H9 (cell line): ENCODE data around the gene CASD1. TPM values are rescaled to one million over a fixed set of nuclear protein-coding genes. Genes with fewer than 3 reads are reported as not detected.

Experiments used
- DNase-seq: peaks from one replicate; pipeline ENCODE4 v3.0.0-alpha.2; 2017
- H2AFZ ChIP-seq: one replicate; pipeline ENCODE4 v1.6.1; 2013; ENCODE audit warnings: mild to moderate bottlenecking, low read length, control low read depth, moderate library complexity
- H2AK5ac ChIP-seq: 2 replicates; pipeline ENCODE4 v1.6.1; 2013; ENCODE audit warnings: low read length, control low read depth, mixed read lengths; ENCODE audit not compliant: insufficient read length
- H2BK120ac ChIP-seq: one replicate; pipeline ENCODE4 v1.6.1; 2013; ENCODE audit warnings: low read depth, mild to moderate bottlenecking, low read length, control low read depth, inconsistent platforms; ENCODE audit not compliant: poor library complexity, severe bottlenecking
- H2BK12ac ChIP-seq: 2 replicates; pipeline ENCODE4 v1.6.1; 2013; ENCODE audit warnings: low read length, control low read depth, mixed read lengths, low read depth; ENCODE audit not compliant: insufficient read length
- H2BK15ac ChIP-seq: 2 replicates; pipeline ENCODE4 v1.6.1; 2013; ENCODE audit warnings: low read depth, low read length, control low read depth
- H2BK20ac ChIP-seq: one replicate; pipeline ENCODE4 v1.6.1; 2013; ENCODE audit warnings: low read depth, mild to moderate bottlenecking, low read length, control low read depth, inconsistent platforms; ENCODE audit not compliant: poor library complexity, severe bottlenecking
- H2BK5ac ChIP-seq: 2 replicates; pipeline ENCODE4 v1.6.1; 2013; ENCODE audit warnings: low read length, control low read depth, mixed read lengths; ENCODE audit not compliant: insufficient read length
- H3K14ac ChIP-seq: 2 replicates; pipeline ENCODE4 v1.6.1; 2013; ENCODE audit warnings: low read length, control low read depth; ENCODE audit not compliant: insufficient read depth
- H3K18ac ChIP-seq: 2 replicates; pipeline ENCODE4 v1.6.1; 2013; ENCODE audit warnings: low read depth, mild to moderate bottlenecking, mixed read lengths, low read length, control low read depth; ENCODE audit not compliant: insufficient read length
- H3K23ac ChIP-seq: 2 replicates; pipeline ENCODE4 v1.6.1; 2013; ENCODE audit warnings: low read length, control low read depth, mixed read lengths, low read depth; ENCODE audit not compliant: insufficient read length
- H3K23me2 ChIP-seq: 2 replicates; pipeline ENCODE4 v1.6.1; 2013; ENCODE audit warnings: low read depth, mild to moderate bottlenecking, mixed read lengths, low read length, control low read depth; ENCODE audit not compliant: insufficient read length, poor library complexity, severe bottlenecking
- H3K27ac ChIP-seq: 2 replicates; pipeline ENCODE4 v1.5.1; 2013; ENCODE audit warnings: low read length, control low read depth, mixed read lengths, low read depth; ENCODE audit not compliant: insufficient read length
- H3K27me3 ChIP-seq: 2 replicates; pipeline ENCODE4 v1.6.1; 2013; ENCODE audit warnings: low read length, control low read depth, inconsistent platforms; ENCODE audit not compliant: insufficient read depth
- H3K4ac ChIP-seq: 2 replicates; pipeline ENCODE4 v1.6.1; 2013; ENCODE audit warnings: low read depth, mild to moderate bottlenecking, control low read depth, inconsistent platforms, low read length, moderate library complexity
- H3K4me1 ChIP-seq: 2 replicates; pipeline ENCODE4 v1.6.1; 2013; ENCODE audit warnings: low read length, control low read depth, inconsistent platforms; ENCODE audit not compliant: insufficient read depth
- H3K4me2 ChIP-seq: 2 replicates; pipeline ENCODE4 v1.6.1; 2013; ENCODE audit warnings: low read length, control low read depth, mixed read lengths; ENCODE audit not compliant: insufficient read length, insufficient read depth
- H3K56ac ChIP-seq: 2 replicates; pipeline ENCODE4 v1.6.1; 2013; ENCODE audit warnings: low read depth, mild to moderate bottlenecking, mixed read lengths, low read length, control low read depth; ENCODE audit not compliant: insufficient read length
- H3K79me1 ChIP-seq: 2 replicates; pipeline ENCODE4 v1.6.1; 2013; ENCODE audit warnings: low read depth, mild to moderate bottlenecking, moderate library complexity, low read length, control low read depth, inconsistent platforms; ENCODE audit not compliant: insufficient read depth, poor library complexity, severe bottlenecking
- H3K79me2 ChIP-seq: 2 replicates; pipeline ENCODE4 v1.6.1; 2013; ENCODE audit warnings: low read length, control low read depth, inconsistent platforms; ENCODE audit not compliant: insufficient read depth
- H3K9ac ChIP-seq: 2 replicates; pipeline ENCODE4 v1.6.1; 2013; ENCODE audit warnings: low read length, control low read depth, mixed read lengths; ENCODE audit not compliant: insufficient read length; ENCODE audit errors: extremely low read depth
- H3K9me3 ChIP-seq: one replicate; pipeline ENCODE4 v1.6.1; 2013; ENCODE audit warnings: low read depth, low read length, inconsistent platforms; ENCODE audit not compliant: control insufficient read depth
- H3T11ph ChIP-seq: one replicate; pipeline ENCODE4 v1.6.1; 2013; ENCODE audit warnings: mild to moderate bottlenecking, low read length, control low read depth, inconsistent platforms
- H4K20me1 ChIP-seq: one replicate; pipeline ENCODE4 v1.6.1; 2013; ENCODE audit not compliant: control insufficient read depth, insufficient read length, insufficient read depth
- H4K5ac ChIP-seq: 2 replicates; pipeline ENCODE4 v1.6.1; 2013; ENCODE audit warnings: low read depth, mild to moderate bottlenecking, mixed read lengths, low read length, control low read depth; ENCODE audit not compliant: insufficient read length
- H4K8ac ChIP-seq: replicated peaks from 2 replicates; pipeline ENCODE4 v1.6.1; 2013; ENCODE audit warnings: low read length, control low read depth, mixed read lengths, low read depth; ENCODE audit not compliant: insufficient read length
- H4K91ac ChIP-seq: 2 replicates; pipeline ENCODE4 v1.6.1; 2013; ENCODE audit warnings: low read depth, mild to moderate bottlenecking, moderate library complexity, mixed read lengths, low read length, control low read depth; ENCODE audit not compliant: insufficient read length
- H3K27ac Mint-ChIP-seq, 3 experiments: 2 replicates in 2 of 3; 3 replicates in 1 of 3; pipeline ENCODE4 v1.8.0; 2020 to 2021; ENCODE audit warnings: mixed read lengths in 3 of 3, mild to moderate bottlenecking in 1 of 3, moderate library complexity in 1 of 3
- H3K27me3 Mint-ChIP-seq: 2 replicates; pipeline ENCODE4 v1.8.0; 2021; ENCODE audit warnings: low read depth, mild to moderate bottlenecking, moderate library complexity, mixed read lengths
- H3K36me3 Mint-ChIP-seq, 3 experiments: 2 replicates in 2 of 3; 3 replicates in 1 of 3; pipeline ENCODE4 v1.8.0; 2020 to 2021; ENCODE audit warnings: low read depth in 3 of 3, mixed read lengths in 3 of 3; ENCODE audit not compliant: insufficient read depth in 1 of 3
- H3K4me1 Mint-ChIP-seq, 2 experiments: 2 replicates each; pipeline ENCODE4 v1.8.0; 2020; ENCODE audit warnings: mixed read lengths in 2 of 2
- H3K4me3 Mint-ChIP-seq, 2 experiments: 2 replicates in 1 of 2; 3 replicates in 1 of 2; pipeline ENCODE4 v1.8.0; 2020 to 2021; ENCODE audit warnings: mild to moderate bottlenecking in 2 of 2, mixed read lengths in 2 of 2, moderate library complexity in 1 of 2
- H3K9me3 Mint-ChIP-seq, 2 experiments: 2 replicates in 1 of 2; 3 replicates in 1 of 2; pipeline ENCODE4 v1.8.0; 2020; ENCODE audit warnings: mild to moderate bottlenecking in 2 of 2, mixed read lengths in 2 of 2, moderate library complexity in 1 of 2
- CTCF ChIP-seq: fragments of 200-600 bp; sonication (generic); conservative IDR thresholded peaks from 3 replicates; pipeline ENCODE4 v1.8.0; 2021; ENCODE audit warnings: antibody characterized with exemption, mild to moderate bottlenecking
- WGBS: extraction: QIAGEN DNeasy Blood & Tissue Kit; methylation state at CpG from one replicate; pipeline ENCODE4 v1.1.7; 2013; ENCODE audit warnings: missing lambda C conversion rate, low lambda C conversion rate, mixed read lengths; ENCODE audit not compliant: insufficient read length; ENCODE audit errors: extremely low coverage; 5-methylcytosine and 5-hydroxymethylcytosine counted together
- total RNA-seq: library from RNA; stranded (reverse); gene quantifications from 2 replicates; pipeline ENCODE4 v1.2.1, GENCODE V29; 2021

CASD1 gene
- total RNA-seq, 1 experiment from 2014 or later = 21.6 TPM

- H3K27me3 ChIP-seq = no peaks in the 10 kb centered on the region
- H4K5ac ChIP-seq = no peak overlapping the region
- WGBS = no CpG with 5 or more reads among the region's 2 CpGs
- no peak overlapping the region for H3K14ac ChIP-seq
- H4K8ac ChIP-seq = no peak overlapping the region
- no peak overlapping the region for H3K23ac ChIP-seq
- H3K9me3 ChIP-seq = no peaks in the 10 kb centered on the region
- H2BK5ac ChIP-seq = no peak overlapping the region
- H3K9ac ChIP-seq = no peak overlapping the region
- H3K4me1 ChIP-seq = no peaks in the 10 kb centered on the region
- H2BK120ac ChIP-seq = no peak overlapping the region
- H4K20me1 ChIP-seq = no peaks in the 10 kb centered on the region
- no peak for TF ChIP-seq CTCF
- peaks cover 1 to 9% (median 2%) of the 10 kb centered on the region in 3 experiments; a peak in 4 of 7 replicates for H3K36me3 Mint-ChIP-seq
- no peaks in the 10 kb centered on the region; the same call in 1 of the 2 replicates for H3K27me3 Mint-ChIP-seq
- no peak overlapping the region for H2BK20ac ChIP-seq
- H2AK5ac ChIP-seq = no peak overlapping the region
- DNase-seq = no peak
- H3K27ac Mint-ChIP-seq = no peak overlapping the region
- no peak overlapping the region for H3K18ac ChIP-seq
- no peak overlapping the region for H3K4me3 Mint-ChIP-seq
- no peak overlapping the region for H3K4ac ChIP-seq
- no peak overlapping the region for H3K27ac ChIP-seq
- no peak overlapping the region for H4K91ac ChIP-seq
- H2AFZ ChIP-seq = no peak overlapping the region
- no peak overlapping the region for H2BK12ac ChIP-seq
- no peak overlapping the region for H2BK15ac ChIP-seq
- H3K9me3 Mint-ChIP-seq = peaks cover 7 to 10% of the 10 kb centered on the region in 2 experiments
- H3K79me2 ChIP-seq = no peaks in the 10 kb centered on the region
- H3K4me2 ChIP-seq = no peak overlapping the region
- peaks cover 2 to 3% of the 10 kb centered on the region in 2 experiments; a peak in 1 of 4 replicates for H3K4me1 Mint-ChIP-seq
- no peak overlapping the region for H3T11ph ChIP-seq
- no peaks in the 10 kb centered on the region for H3K23me2 ChIP-seq
- H3K56ac ChIP-seq = no peak overlapping the region
- H3K79me1 ChIP-seq = no peaks in the 10 kb centered on the region
Measured at GRCh38 chr7:94497874-94498670, 11.5 kb upstream of the CASD1 start.
